Measurements from ENCODE around the gene MLYCD.
"Not testable (repeated sequence)": the region's sequence is repeated elsewhere in the genome, so short reads cannot be mapped to it uniquely, and the experiment has no call there.

The MLYCD gene

DNA sequence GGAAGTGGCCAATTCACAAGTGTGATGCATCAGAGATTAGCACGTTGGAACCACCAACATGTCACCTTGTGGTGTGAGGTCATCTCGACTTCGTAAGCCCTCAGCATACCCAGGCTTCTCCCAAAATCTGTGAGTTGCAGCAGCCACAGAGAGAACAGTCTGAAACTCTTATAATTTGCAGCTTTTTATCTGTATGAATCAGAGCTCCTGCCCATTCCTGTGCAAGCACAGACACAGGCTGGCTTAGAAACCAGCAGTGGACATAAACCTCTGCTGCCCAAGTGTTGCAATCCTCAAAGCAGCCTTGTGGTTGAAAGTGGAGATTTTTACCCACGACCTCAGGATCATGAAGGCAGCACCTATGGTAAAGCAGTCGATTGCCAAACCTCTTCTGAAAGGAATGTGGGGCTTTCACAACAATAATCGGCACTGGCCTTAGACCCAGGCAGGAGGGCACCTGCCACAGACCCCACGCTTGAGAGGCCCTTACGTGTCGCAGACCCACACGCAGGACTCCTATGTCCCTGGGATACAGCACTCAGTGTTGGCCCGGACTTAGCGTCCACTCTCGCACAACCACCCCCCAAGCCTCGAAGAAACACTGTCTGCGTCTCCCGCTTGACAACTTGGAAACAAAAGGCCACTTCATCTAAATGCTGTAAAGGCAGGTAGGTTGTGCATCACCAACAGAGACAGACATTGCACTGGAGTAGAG lies 29.6 kb downstream of the MLYCD start:
- DNase-seq = no peak

DNA sequence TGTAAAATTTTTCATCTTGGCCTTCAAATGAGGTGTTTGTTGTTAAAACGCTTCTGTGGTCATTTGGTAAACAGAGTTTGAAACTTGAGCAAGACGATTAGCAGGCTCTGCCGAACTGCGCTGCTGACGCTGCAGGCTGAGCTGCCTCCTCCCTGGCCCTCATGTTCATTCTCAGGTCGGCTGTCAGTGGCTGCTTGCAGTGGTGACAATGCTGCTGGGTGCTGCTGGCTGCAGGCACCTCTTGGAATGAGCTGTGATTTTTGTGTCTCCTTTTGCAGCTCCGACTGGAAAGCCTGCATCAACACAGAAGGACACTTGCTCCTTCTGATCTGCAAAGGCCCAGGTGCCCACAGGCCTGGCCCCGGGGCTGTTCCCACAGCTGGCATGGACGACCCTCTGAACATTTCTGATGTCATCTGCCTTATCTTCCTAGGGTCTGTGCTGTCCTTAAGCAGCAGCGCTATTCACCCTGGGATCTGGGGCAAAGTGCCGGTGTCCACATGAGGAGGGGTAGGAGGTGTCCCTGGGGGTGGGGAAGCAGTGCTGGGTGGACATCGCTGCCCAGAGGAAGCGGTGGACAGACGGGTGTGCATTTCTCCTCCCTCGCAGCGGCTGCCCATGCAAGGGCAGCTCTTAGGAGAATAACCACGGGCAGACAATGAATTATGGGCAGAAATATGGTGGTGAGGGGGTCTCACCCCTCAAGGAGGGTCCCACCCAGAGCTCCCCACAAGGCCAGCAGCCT lies 31.1 kb downstream of the MLYCD start:
- DNase-seq = no peak

DNA sequence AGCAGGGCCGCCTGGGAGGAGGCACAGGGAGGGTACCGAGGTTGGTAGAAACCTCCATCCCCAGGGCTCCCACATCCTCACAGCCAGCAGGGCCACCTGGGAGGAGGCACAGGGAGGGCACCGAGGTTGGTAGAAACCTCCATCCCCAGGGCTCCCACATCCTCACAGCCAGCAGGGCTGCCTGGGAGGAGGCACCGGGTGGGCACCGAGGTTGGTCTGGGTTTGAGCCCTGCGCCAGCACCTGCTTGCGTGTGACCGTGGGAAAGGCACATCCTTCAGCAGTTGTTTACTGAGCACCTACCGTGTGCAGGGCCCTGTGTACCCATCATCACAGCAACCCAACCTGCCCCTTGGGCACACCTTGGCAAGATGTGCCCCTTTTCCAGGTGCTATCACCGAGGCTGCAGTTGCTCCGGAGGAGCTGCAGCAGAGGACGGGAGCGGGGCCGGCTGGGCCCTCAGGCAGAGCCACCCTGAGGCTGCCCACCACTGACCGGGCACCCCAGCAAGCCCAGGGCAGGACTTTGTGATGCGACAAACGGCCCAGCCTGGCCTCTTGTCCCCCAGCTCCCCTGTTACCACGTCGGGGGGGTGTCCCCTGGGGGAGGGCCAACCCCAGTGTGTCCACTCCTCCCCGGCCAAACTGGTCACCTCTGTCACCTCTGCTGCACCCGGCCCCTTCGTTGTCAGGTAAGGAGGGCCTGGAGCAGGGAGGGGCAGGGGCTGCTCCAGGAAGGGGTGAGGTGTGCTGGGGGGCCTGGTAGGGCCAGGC lies 32.0 kb downstream of the MLYCD start:
- DNase-seq = no peak

DNA sequence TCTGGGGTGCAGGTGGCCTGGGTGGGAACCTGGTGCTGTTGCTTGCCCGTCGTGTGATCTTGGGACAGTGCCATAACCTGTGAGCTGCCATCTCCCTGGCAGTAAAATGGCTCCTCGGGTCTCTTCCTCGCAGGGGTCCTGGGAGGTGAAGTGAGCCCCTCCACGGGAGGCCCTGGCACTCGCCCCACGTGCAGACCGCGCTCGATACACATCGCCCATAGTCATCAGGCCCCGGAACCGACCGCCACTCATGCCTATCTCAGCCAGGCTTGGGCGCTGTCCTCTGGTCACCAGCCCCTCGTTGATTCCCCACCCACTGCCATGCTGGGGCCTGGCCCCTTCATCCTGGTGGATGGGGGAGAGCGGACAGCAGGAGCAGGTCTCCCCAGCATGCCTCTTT lies 32.6 kb downstream of the MLYCD start:
- no peak for DNase-seq

DNA sequence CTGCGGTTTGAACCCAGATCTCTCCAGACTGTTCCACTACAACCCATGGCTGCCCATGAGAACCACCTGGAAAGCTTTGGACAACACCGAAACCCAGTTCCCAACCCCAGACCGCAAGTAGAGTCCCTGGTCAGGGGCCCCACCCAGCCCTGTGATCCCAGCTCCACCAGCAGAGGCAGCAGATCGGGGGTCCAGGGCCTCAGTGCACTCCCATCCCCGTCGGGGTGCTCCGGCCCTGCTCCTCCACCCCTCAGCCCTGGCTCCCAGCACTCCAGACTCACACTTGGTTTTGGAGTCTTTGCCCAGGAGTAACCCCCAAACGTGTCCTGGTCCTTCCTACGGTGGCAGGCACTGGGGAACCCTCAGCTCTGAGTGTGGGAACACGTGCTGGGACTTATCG lies 33.4 kb downstream of the MLYCD start:
- no peak for DNase-seq

DNA sequence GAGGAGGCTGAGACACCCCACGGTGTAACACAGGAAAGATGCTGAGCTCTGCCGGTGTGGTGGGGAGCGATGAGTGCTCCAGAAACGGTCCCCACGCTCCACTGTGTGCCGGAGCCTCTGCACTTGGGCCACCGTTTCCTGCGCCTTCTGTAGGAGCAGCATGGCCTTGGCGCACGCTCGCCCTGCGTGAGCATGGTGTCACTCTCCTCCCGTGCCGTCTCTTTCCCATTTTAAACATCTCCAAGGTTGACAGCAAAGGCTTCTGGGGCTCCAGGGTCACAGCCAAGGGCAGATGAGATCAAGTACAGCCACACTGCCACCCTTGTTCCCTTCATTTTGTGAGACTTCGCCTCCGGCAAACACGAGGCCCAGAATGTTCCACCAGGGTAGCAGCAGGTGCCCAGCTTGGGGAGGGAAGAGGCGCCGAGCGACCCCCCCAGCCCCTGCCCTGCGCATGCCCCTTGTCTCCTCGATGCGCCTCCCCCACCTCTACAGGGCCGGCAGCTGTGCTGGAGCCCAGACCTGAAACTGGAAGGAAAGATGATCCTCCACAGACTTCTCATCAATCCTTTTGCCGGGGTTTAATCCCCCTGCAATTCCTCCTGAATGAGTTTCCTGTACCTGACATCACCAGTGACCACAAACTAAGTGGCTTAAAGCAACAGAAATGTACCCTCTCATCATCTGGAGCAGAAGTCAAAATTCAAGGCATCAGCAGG lies 34.2 kb downstream of the MLYCD start:
- no peak for DNase-seq

DNA sequence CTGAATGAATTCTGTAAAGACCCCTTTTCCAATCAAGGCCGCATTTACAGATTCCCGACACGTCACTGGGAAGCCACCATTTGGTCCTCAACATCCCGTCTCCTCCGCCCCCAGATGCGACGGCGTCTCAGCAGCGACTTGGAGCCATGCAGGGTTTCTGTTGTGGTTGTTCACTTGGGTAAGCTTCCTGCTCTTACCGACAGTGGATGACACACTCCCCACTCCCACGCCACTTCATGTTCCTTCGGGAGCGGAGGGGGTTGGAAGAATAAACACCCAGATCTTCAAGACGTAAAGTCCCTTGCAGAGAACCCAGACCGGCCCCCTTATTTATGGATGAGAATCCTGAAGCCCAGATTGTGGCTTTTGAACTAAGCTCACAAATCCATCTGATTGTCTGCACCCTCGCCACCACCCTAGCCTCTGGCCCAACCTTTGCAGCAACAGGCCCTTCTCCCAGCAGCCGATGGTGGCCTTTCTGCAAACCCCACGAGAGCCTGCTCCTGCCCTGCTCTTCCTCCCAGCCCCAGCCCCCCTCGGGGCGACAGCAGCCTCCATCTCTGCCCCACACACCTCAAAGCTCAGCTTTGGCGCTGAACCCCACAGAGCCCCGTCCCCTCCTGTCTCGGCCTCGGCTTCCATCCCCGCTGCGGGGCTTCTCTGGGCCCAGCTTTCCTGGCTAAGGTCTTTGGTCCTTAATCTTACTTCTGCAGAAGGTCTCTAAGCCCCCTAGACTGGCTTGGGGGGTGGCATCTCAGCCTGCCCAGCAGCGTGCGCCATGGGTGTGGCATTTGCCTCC lies 35.2 kb downstream of the MLYCD start:
- DNase-seq = no peak

DNA sequence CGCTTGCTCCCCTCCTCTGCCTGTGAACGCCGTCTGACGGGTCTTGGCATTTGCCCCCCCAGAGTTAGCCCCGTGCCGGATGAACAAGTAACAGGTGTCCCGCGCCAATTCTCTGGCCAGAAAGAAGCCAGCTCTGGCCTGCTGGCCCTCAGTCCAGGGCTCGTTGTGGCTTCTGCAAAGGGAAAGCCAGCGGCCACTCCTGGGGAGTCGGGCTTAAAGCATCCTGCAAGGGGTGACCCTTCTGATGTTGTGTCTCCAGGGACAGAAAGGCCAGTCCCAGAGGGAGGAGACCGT lies 35.7 kb downstream of the MLYCD start:
- DNase-seq = no peak

DNA sequence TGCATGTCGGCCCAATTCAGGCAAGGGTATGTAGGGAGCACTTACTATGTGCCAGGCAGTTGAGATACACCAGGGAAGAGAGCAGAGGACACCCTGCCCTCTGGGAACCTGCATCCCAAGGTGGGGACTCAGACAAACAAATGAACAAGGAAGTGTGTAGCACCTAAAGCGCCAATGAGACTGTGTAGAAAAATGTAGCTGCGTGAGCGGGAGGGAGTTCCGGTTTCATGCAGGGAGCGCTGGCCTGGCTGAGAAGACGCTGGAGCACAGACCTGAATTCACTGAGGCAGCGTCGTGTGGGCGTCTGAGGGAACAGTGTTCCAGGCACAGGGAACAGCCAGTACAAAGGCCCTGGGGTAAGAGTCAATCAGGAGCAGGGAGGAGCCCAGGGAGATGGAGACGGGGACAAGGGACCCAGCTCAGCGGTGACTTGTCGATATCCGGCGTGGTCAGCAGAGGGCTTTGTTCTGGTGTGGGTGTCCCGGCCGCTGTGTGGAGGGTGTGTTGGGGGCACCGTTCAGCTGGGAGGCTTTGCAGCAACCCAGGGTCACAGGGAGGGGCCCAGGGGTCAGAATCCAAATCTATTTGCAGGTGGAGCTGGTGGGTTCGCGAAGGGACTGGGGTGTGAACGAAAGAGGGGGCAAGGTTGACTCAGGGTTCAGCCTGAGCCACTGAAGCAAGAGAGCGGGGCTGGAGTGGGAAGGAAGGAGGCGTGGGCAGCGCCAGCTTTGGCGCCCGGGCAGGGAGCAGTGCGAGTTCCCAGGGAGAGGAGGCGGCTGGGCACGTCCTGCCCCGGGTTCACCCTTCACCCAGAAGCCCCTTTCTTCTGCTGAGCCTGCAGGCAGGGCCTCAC lies 36.3 kb downstream of the MLYCD start:
- DNase-seq = no peak

DNA sequence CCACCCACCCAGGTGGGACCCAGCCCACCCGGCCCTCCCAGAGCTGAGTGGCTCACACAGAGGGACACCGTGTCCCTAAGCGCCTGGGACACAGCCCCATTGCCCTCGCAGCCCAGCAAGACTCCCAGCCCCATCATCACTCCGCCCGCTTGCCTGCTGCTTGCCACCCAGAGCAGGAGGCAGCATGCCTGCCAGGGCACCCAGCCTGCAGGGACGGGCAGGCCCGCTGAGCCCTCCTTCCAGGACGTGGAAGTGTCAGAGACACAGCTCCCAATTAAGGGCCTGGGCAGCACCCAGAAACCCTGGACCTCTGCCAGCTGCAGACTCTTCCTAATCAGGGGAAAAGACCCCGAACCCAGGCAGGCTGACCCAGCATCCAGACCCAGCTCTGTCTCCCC lies 36.9 kb downstream of the MLYCD start:
- DNase-seq = no peak

DNA sequence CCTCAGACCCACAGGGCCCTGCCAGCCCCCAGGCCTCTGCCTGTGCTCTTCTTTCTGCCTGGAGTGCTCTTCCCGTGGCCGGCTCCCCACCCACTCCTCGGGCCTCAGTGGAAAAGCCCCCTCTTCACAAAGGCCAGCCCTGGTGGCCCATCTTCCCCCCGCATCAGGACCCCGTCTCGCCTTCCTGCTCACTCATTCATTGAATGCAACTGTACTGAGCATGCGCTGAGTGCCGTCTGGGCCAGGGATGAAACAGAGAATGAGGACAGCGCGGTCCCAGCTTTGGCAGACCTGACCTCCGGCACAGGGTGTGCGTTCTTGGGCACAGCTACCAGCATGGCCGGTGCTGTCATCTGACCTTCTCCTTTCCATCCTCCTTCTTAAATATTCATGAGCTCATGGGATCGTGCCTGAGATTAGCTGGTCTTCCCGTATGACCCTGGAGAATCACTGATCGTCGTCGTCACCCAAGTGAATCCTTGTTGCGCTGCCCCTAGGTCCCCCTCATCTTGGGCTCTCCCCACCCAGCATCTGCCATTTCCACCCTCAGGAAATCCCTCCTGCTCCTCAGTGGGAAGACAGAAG lies 37.8 kb downstream of the MLYCD start:
- DNase-seq = no peak

DNA sequence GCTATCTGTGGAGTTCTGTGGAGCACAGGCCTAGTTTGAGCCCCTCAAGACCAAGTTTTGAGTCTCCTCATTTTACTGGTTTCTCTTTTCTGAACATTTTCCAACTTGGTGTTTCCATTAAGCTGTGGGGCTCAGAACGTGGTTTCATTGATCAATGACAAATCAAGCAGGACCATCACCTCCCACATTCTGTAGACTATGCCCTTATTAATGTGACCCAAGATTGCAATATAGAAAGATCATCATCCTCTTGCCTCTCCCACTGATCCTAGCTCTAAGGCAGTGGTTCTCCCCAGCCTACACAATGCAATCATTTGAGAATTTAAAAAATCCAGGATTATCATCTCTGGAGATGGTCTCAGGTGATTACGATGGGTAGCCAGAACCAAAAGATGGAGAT lies 38.4 kb downstream of the MLYCD start:
- no peak for DNase-seq

DNA sequence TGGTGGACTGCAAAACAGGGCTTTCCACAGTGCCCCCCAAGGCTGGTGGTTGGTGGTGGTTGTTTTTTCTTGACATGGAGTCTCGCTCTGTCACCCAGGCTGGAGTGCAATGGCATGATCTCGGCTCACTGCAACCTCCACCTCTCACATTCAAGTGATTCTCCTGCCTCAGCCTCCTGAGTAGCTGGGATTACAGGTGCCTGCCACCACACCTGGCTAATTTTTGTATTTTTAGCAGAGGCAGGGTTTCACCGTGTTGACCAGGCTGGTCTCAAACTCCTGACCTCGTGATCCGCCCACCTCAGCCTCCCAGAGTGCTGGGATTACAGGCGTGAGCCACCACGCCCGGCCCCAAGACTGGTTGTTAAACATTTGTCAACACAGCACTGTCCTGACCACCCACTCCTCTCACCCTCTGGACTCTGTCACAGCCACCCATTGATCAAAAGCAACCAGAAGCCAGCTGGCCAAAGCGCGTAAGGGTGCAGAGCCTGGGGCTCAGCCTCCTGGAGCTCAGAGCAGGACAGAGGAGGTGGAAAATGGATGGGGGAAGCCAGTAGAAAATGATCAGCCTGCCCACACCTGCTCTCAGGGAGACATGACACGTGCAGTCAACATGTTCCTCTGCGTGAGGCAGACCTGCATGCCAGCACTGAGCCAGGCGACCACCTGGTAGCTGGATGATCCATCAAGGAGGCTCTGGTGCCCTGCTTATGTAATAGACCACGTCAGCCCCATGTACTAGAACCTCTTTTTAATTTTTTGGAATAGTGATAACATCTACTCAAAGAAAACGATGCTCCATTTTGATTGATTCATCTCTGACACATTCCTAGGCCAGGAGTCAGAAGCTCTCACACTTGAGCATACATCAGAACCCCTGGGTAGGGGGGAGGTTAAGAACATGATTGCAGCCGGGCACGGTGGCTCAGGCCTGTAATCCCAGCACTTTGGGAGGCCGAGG lies 39.3 kb downstream of the MLYCD start:
- no peak for DNase-seq

DNA sequence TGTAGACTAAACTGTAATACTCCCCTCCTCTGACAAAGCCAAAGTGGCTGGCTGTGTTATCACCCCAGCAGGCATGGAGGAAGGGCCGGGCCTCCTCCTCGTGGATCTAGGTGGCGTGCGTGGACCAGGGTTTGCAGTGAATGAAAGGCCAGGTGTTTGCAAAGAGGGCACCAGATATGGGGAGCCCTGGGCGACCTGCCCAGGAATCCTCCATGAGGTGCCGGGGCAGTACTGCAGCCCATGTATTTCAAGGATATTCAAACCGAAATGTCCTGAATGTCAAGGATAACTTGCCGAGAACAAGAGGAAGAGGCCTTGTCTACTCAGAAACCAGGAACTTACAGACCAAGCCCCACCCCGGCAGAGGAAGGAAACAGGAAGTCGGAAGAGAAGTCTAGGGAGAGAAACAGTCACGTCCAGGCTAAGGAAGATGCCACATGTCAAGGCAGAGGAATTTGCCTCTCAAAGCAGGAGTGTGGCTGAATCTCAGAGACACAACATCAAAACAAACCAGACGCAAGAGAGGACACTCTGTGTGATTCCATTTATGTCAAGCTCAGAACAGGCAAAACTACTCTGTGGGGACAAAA lies 40.4 kb downstream of the MLYCD start:
- no peak for DNase-seq

DNA sequence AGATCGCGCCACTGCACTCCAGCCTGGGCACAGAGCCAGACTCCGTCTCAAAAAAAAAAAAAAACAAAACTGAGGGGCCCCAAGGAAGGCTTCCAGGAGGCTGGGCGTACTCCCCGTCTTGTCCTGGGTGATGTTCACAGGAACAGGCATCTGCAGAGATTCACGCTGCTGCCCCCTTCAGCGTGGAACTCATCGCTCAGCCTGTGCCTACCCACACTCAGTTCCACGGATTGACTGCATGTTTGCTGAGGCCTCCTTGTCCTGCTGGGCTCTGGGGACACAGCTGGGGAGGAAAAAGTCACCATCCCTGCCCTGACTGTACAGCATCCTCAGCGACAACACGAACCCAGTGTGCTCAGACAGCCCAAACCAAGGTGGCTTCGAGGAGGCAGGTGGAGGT lies 41.2 kb downstream of the MLYCD start:
- no peak for DNase-seq

DNA sequence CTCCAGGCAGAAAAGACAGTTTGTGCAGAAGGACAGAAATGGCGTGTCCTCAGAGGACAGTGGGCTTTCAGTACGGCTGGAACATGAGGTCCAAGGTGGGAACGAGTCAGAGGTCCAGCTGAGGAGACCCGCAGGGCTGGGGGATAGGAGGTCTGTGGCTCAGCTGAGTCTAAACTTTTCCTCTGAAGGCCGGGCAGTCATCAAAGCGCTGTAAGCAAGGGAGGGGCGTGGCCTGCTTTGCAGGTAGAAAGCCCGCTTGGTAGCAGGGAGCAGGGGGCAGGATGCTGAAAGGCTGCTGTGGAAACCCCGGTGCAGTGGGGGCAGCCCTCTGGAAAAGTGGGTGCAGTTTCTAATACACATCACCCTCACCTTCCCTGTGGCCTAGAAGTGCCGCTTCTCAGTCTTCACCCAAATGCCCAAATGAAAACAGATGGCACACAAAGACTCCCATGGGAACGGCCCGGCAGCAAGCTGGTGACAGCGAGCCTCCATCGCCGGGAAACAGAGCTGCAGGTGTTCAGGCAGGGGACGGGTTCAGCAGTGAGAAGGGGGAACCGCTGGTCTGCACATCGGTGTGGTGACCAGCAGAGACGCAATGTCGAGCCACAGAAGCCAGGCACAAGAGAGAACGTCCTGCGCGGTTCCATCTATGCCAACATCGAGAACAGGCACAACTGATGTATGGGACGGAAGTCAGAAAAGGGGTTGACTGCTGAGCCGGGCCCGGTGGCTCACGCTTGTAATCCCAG lies 41.9 kb downstream of the MLYCD start:
- DNase-seq = no peak

DNA sequence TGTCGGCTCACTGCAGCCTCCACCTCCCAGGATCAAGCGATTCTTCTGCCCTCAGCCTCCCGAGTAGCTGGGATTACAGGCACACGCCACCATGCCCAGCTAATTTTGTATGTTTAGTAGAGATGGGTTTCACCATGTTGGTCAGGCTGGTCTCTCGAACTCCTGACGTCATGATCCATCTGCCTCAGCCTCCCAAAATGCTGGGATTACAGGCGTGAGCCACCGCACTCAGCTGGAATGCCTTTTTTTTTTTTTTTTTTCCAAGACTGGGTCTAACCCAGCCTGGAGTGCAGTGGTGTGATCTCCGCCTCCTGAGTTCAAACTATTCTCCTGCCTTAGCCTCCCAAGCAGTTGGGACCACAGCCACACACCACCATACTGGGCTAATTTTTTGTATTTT lies 42.6 kb downstream of the MLYCD start:
- not testable (repeated sequence) for DNase-seq

DNA sequence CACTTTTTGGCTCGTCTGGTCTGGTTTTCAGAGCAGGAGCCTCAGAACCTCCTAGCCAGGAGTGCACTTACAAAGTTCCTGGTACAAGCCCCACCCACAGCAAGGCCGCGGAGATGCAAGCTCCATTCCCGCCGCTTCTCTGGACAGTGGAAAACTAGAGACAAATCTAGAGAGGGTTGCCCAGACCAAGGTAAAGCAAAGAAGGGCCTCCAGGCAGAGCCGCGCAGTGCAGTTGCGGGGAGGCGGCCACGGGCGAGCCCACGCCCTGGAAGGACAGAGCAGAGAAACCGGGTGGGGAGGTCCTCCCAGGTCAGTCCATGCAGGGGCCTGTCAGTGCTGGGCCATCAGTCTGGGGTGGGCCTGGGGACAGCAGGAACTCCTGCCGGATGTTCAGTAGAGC lies 43.2 kb downstream of the MLYCD start:
- DNase-seq = no peak

All from activated CD4-positive, alpha-beta T cell treated with anti-CD3 and anti-CD28 coated beads for 4 hours (primary cell).